Hematopoietic multipotent progenitor cell treated with erythropoietin and hydrocortisone succinate and interleukin-3 and kit ligand, for 6 days (in vitro differentiated cells): Measurements from ENCODE around the gene MAD1L1.
A peak's percentile ranks its signal among the peaks of the same experiment; 100 is the strongest.

ENCODE experiments used
- DNase-seq: peaks from one replicate; pipeline ENCODE4 v3.0.0-alpha.2; 2015

The MAD1L1 gene

GRCh38 chr7:2198760-2199159 lies 34.0 kb downstream of the MAD1L1 start:
- no peak for DNase-seq

- DNase-seq, result no peak
These were observed 34.5 kb downstream of the MAD1L1 start for GRCh38 chr7:2198206-2198605.

- DNase-seq, result no peak
These were observed 35.1 kb downstream of the MAD1L1 start for GRCh38 chr7:2197436-2198155.

GRCh38 chr7:2196381-2197378 lies 36.1 kb downstream of the MAD1L1 start:
- DNase-seq, result no peak

- peak; percentile 70 for DNase-seq
These were observed 37.1 kb downstream of the MAD1L1 start for GRCh38 chr7:2195400-2196246.

- no peak for DNase-seq
These were observed 39.0 kb downstream of the MAD1L1 start for GRCh38 chr7:2193575-2194305.

- DNase-seq, result no peak
These were observed 39.8 kb downstream of the MAD1L1 start for GRCh38 chr7:2192831-2193534.

GRCh38 chr7:2191016-2191415 lies 41.7 kb downstream of the MAD1L1 start:
- DNase-seq, result no peak

GRCh38 chr7:2190531-2190930 lies 42.2 kb downstream of the MAD1L1 start:
- no peak for DNase-seq

GRCh38 chr7:2186166-2186565 lies 46.6 kb downstream of the MAD1L1 start:
- no peak for DNase-seq

- no peak for DNase-seq
These were observed 47.0 kb downstream of the MAD1L1 start for GRCh38 chr7:2185715-2186114.

- no peak for DNase-seq
These were observed 50.3 kb downstream of the MAD1L1 start for GRCh38 chr7:2182461-2182860.

GRCh38 chr7:2181077-2181854 lies 51.5 kb downstream of the MAD1L1 start:
- no peak for DNase-seq

- DNase-seq, result no peak
These were observed 52.7 kb downstream of the MAD1L1 start for GRCh38 chr7:2180081-2180480.

GRCh38 chr7:2175514-2175913 lies 57.2 kb downstream of the MAD1L1 start:
- no peak for DNase-seq

GRCh38 chr7:2175091-2175490 lies 57.7 kb downstream of the MAD1L1 start:
- DNase-seq, result no peak

- DNase-seq, result no peak
These were observed 59.4 kb downstream of the MAD1L1 start for GRCh38 chr7:2173189-2173827.

- DNase-seq, result no peak
These were observed 60.2 kb downstream of the MAD1L1 start for GRCh38 chr7:2172311-2173188.

GRCh38 chr7:2171855-2172254 lies 60.9 kb downstream of the MAD1L1 start:
- no peak for DNase-seq
